Activated T-helper 2 cell treated with anti-CD3 and anti-CD28 coated beads, Interferon-gamma antibody, Interleukin-2, Interleukin-4, amounts not matched to agents 10 μg/mL and 5 μg/mL and 100 μg/mL, durations not matched to agents 14 hours and 24 hours and 36 hours (primary cell): ENCODE data around the gene ABCE1. TPM values are rescaled to one million over a fixed set of nuclear protein-coding genes. Genes with fewer than 3 reads are reported as not detected.

Experiments used
- DNase-seq: peaks from one replicate; pipeline ENCODE4 v3.0.0; 2021; ENCODE audit warnings: low spot score
- H3K27ac Mint-ChIP-seq: one replicate; pipeline ENCODE4 v1.8.0; 2021; ENCODE audit warnings: mixed read lengths
- H3K27me3 Mint-ChIP-seq: one replicate; pipeline ENCODE4 v1.8.0; 2021; ENCODE audit warnings: low read depth, mixed read lengths
- H3K36me3 Mint-ChIP-seq: one replicate; pipeline ENCODE4 v1.8.0; 2021; ENCODE audit warnings: low read depth, mixed read lengths
- H3K4me1 Mint-ChIP-seq: one replicate; pipeline ENCODE4 v1.8.0; 2021; ENCODE audit warnings: low read depth, mixed read lengths
- H3K4me3 Mint-ChIP-seq: one replicate; pipeline ENCODE4 v1.8.0; 2021; ENCODE audit warnings: low read depth, mild to moderate bottlenecking, moderate library complexity, mixed read lengths
- H3K9me3 Mint-ChIP-seq: one replicate; pipeline ENCODE4 v1.8.0; 2021; ENCODE audit warnings: mixed read lengths
- intact Hi-C: fragments of 100-400 bp; cut with micrococcal nuclease; formaldehyde crosslinking; loops from one replicate; pipeline ENCODE4 v1.15.1; 2023
- total RNA-seq: library from RNA; stranded (reverse); gene quantifications from 2 replicates; pipeline ENCODE4 v1.2.3, GENCODE V29; 2022

ABCE1 gene
- total RNA-seq, 1 donor from 2014 or later = 162 TPM

DNA sequence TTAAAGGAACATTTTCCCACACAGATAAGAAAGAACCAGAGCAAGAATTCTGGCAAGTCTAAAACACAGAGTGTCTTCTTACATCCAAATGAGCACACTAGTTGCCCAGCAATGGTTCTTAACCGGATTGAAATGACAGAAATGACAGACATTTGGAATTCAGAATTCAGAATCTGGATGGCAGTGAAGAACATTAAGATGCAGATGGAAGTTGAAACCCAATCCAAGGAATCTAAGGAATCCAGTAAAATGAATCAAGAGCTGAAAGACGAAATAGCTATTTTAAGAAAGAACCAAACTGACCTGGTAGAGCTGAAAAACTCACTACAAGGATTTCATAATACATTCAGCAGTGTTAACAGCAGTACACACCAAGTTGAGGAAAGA lies 21.6 kb upstream of the ABCE1 start:
- peaks cover 57% of the 10 kb centered on the region for H3K36me3 Mint-ChIP-seq
- peak overlapping the region; percentile 6 for H3K4me3 Mint-ChIP-seq

DNA sequence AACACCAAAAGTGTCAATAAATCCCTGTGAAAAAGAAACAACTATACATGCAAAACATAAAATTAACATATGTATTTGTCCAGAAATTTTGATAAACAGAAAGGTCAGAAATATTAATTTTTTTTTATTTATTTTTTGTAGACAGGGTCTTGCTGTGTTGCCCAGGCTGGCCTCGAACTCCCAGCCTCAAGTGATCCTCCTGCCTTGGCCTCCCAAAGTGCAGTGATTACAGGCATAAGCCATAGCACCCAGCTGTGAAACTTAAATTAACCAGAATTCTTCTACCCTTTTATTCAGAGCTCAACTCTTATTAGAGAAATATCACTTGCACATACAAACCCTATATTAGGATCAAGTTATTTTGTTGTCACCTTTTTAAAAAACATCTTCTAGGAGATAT lies 16.4 kb upstream of the ABCE1 start:
- no peaks in the 10 kb centered on the region for H3K27me3 Mint-ChIP-seq
- H3K9me3 Mint-ChIP-seq = peaks cover 16% of the 10 kb centered on the region
- H3K36me3 Mint-ChIP-seq = peaks cover 60% of the 10 kb centered on the region
- no peak overlapping the region for H3K4me3 Mint-ChIP-seq
- intact Hi-C loops = no loop called here
- DNase-seq = no peak
- peaks cover 21% of the 10 kb centered on the region for H3K4me1 Mint-ChIP-seq
- H3K27ac Mint-ChIP-seq = no peak overlapping the region

More for the DNA sequence above, 21.6 kb upstream of the ABCE1 start:
- H3K27me3 Mint-ChIP-seq = no peaks in the 10 kb centered on the region
- DNase-seq = no peak
- intact Hi-C loops = loop anchor here (1.0 kb wide), 1 partner anchor 22 kb away; the partner anchor contains the start of genes ABCE1 and ANAPC10
- H3K4me1 Mint-ChIP-seq = peaks cover 32% of the 10 kb centered on the region
- peak overlapping the region; percentile 40 for H3K27ac Mint-ChIP-seq
- peaks cover 16% of the 10 kb centered on the region for H3K9me3 Mint-ChIP-seq

DNA sequence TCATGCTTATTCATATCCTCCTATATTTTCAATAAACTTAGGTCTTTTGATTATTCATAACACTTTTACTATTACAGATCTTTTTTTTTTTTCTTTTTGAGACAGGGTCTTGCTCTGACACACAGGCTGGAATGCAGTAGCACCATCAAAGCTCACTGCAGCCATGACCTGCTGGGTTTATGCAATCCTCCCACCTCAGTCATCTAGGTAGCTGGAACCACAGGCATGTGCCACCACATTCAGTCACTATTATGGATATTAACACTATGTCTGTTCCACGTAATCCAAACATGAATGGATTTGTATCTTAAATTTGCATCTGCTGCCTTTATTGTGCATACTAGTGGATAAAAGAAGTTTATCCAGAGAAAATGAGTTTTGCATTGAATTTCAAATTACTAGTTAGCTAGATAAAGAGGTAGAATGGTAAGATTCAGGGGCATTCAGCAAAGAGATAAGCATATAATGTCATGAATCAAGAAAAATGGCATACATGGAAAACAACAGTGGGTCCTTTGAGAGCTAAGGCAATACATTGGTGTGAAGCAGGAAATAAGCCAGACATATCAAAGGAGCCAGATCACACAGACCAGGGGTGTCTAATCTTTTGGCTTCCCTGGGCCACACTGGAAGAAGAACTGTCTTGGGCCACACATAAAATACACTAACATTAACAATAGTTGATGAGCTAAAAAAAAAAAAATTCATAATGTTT lies 14.1 kb upstream of the ABCE1 start:
- Mint-ChIP-seq H3K36me3 (peaks cover 59% of the 10 kb centered on the region), H3K9me3 (no peaks in the 10 kb centered on the region), H3K27me3 (no peaks in the 10 kb centered on the region), H3K27ac (no peak overlapping the region), H3K4me3 (no peak overlapping the region), H3K4me1 (peaks cover 22% of the 10 kb centered on the region)
- DNase-seq = no peak
- intact Hi-C loops = no loop called here

DNA sequence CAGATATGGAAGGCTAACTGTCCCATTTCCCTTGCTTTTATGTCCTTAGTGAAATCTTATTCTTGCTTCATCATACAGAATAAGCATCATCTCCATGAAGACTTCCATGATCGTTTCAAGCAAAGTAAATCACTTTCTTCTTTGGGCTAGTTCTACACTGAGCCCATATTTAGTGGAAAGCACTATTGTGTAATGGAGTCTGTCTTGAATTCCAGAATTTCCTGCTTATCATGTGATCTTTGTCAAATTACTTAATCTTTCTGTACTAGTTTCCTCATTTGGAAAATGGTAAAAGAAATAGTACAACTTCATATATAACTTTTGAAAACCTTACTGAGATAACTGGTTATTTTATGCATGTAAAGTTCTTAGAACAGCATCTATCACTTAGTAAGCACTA lies 7.7 kb upstream of the ABCE1 start:
- Mint-ChIP-seq H3K4me3 (no peak overlapping the region), H3K27ac (no peak overlapping the region), H3K9me3 (peaks cover 17% of the 10 kb centered on the region), H3K27me3 (no peaks in the 10 kb centered on the region), H3K36me3 (peaks cover 84% of the 10 kb centered on the region), H3K4me1 (peaks cover 37% of the 10 kb centered on the region)
- no peak for DNase-seq
- intact Hi-C loops = loop anchor here (10.0 kb wide), 2 partner anchors 714 to 844 kb away; partner anchors contain the start of gene ZNF827

DNA sequence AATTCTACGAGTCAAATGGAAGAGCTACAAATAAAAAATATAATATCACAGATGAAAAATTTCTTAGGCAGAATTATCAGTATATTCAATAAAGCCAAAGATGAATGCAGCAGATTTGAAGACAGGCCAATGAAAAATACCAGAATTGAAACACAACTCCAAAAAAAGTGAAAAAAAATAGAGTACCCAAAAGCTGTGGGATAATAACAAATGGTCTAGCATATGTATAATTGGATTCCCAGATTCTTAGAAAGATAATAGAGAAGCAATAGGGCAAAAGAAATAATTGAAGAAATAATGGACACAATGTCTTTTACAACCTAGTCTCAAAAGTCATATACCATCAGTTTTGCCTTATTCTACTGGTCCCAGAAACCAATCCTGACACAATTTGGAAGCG lies 4.5 kb upstream of the ABCE1 start:
- H3K9me3 Mint-ChIP-seq = peaks cover 17% of the 10 kb centered on the region
- no peak overlapping the region for H3K27ac Mint-ChIP-seq
- H3K4me1 Mint-ChIP-seq = peaks cover 36% of the 10 kb centered on the region
- intact Hi-C loops = loop anchor here (10.0 kb wide), 2 partner anchors 711 to 841 kb away; partner anchors contain the start of gene ZNF827
- peaks cover 68% of the 10 kb centered on the region for H3K36me3 Mint-ChIP-seq
- DNase-seq = no peak
- no peak overlapping the region for H3K4me3 Mint-ChIP-seq
- no peaks in the 10 kb centered on the region for H3K27me3 Mint-ChIP-seq

DNA sequence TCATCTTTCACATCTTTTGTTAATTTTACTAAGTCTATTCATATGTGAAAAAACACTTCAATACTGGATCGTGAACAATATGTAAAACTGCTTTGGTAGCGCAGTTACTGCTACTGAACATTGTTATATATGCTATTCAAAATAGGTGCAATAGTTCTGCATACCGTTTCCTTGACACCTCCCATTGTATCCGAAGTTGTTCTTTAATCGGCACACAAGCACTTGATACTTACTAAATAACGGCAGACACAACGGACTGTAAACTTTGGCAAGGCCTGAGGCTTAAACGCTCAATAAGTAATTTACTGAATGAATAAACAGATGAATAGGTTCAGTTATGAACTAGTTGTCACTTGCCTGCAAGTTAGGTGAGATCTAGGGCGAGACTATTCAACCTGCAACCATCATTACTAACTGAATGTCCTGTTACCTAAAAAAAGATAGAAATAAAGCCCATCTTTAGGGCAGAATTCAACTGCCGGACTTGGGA lies 735 bp upstream of the ABCE1 start:
- H3K36me3 Mint-ChIP-seq = peaks cover 47% of the 10 kb centered on the region
- intact Hi-C loops = loop anchor here (10.0 kb wide), 2 partner anchors 707 to 837 kb away; partner anchors contain the start of gene ZNF827
- H3K27ac Mint-ChIP-seq = peak overlapping the region; percentile 99
- peaks cover 25% of the 10 kb centered on the region for H3K4me1 Mint-ChIP-seq
- H3K9me3 Mint-ChIP-seq = peaks cover 17% of the 10 kb centered on the region
- no peaks in the 10 kb centered on the region for H3K27me3 Mint-ChIP-seq
- peak overlapping the region; percentile 95 for H3K4me3 Mint-ChIP-seq
- DNase-seq = no peak

DNA sequence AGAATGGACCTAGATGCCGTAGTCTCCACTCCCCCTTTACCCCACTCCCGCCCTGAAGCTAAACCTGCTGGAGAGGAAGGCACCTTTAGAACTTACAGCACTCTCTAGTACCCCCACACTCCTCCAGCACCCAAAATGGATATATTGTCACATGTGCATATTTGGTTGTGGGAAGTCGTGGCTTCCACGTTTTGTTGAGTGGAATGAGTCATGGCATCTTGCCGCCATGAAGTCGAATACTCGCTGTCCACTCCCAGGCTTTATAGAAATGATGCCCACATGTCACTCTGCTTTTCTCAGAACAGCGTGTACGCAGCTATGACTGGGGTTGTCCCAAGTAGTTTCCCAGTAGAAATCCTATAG lies 545 bp downstream of the ABCE1 start:
- Mint-ChIP-seq H3K36me3 (peaks cover 38% of the 10 kb centered on the region), H3K4me1 (peaks cover 25% of the 10 kb centered on the region), H3K4me3 (peak overlapping the region; percentile 95), H3K27me3 (no peaks in the 10 kb centered on the region), H3K9me3 (peaks cover 12% of the 10 kb centered on the region), H3K27ac (peak overlapping the region; percentile 99)
- intact Hi-C loops = loop anchor here (1.0 to 10.0 kb wide), 9 partner anchors 22 to 1585 kb away; partner anchors contain the start of genes MMAA, OTUD4, SMARCA5 and ZNF827
- peak; percentile 37 for DNase-seq

DNA sequence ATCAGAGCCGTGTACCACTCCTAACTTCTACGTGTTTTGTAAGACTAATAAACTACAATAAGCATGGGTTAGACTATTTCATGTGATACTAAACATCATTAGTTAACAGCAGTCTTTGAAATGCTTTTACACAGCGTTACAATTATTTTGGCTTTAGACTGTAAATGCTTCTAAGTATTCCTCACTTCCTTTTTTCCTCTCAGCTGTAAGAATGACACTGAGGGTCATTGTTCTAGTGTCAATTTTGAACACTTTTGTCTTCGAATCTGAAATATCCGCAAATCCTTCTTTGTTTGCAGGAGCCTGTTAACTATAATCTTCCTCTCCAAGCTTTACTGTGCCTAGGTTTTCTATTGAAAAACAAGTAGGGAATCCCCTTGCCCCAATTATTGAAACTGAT lies 1.5 kb downstream of the ABCE1 start:
- Mint-ChIP-seq H3K36me3 (peaks cover 32% of the 10 kb centered on the region), H3K27ac (peak overlapping the region; percentile 65), H3K27me3 (no peaks in the 10 kb centered on the region), H3K9me3 (peaks cover 3% of the 10 kb centered on the region), H3K4me3 (peak overlapping the region; percentile 95), H3K4me1 (peaks cover 22% of the 10 kb centered on the region)
- DNase-seq = no peak
- intact Hi-C loops = loop anchor here (2.0 to 10.0 kb wide), 4 partner anchors 383 to 835 kb away; partner anchors contain the start of genes MMAA and ZNF827

DNA sequence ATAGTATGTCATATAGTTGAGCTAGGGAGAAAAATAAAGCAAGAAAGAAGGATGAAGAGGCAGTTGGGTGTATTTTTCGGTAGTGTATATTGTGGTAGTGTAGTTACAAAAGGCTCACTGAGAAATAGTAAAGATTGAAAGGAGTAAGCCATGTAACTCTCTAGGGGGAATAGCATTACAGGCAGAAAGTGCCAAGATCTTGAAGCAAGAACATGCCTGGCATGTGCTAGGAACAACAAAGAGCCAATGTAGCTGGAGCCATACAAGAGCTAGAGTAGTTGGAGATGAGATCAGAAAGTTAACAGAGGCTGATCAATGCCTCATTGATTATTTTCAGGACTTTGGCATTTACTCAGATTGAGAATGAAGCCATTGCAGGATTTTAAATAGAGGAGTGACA lies 3.0 kb downstream of the ABCE1 start:
- no peak overlapping the region for H3K27ac Mint-ChIP-seq
- no peaks in the 10 kb centered on the region for H3K27me3 Mint-ChIP-seq
- intact Hi-C loops = no loop called here
- H3K4me3 Mint-ChIP-seq = no peak overlapping the region
- DNase-seq = no peak
- peaks cover 27% of the 10 kb centered on the region for H3K36me3 Mint-ChIP-seq
- H3K4me1 Mint-ChIP-seq = peaks cover 16% of the 10 kb centered on the region
- no peaks in the 10 kb centered on the region for H3K9me3 Mint-ChIP-seq

DNA sequence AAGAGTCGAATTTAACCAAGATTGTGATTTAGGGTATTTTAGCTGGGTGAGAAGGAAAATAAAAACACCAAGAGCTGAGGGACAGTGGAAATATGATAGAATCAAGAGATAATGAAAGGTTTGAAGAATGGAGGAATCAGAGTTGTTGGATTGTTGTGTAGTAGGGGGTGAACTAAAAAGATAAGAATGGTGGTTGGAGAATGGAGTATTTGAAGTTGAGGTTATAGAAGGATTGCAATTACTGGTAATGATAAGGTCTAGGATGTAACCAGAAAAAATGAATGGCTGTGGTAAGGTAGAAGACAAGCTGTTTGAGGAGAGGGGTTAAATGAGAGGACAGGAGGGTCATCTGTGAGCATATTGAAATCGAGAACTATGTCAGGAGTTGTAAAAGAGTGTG lies 4.5 kb downstream of the ABCE1 start:
- no peak overlapping the region for H3K4me3 Mint-ChIP-seq
- peaks cover 11% of the 10 kb centered on the region for H3K4me1 Mint-ChIP-seq
- DNase-seq = no peak
- H3K27me3 Mint-ChIP-seq = no peaks in the 10 kb centered on the region
- H3K27ac Mint-ChIP-seq = no peak overlapping the region
- intact Hi-C loops = no loop called here
- H3K36me3 Mint-ChIP-seq = peaks cover 36% of the 10 kb centered on the region
- no peaks in the 10 kb centered on the region for H3K9me3 Mint-ChIP-seq

DNA sequence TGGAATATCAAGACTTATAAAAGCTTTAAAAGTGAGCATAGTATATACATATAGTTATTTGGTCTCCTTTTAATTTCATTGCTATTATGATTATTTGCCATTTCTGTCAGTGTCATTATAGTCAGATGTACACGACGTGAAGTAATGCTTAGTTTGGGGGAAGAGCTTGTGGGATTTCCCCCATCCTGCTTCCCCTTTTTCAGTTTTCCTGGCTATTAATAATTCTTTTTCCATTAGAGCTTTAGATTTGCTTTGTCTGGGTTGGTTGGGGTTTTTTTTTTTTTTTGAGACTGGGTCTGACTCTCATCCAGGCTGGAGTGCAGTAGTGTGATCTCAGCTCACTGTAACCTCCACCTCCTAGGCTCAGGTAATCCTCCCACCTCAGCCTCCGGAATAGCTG lies 5.4 kb downstream of the ABCE1 start:
- H3K36me3 Mint-ChIP-seq = peaks cover 40% of the 10 kb centered on the region

DNA sequence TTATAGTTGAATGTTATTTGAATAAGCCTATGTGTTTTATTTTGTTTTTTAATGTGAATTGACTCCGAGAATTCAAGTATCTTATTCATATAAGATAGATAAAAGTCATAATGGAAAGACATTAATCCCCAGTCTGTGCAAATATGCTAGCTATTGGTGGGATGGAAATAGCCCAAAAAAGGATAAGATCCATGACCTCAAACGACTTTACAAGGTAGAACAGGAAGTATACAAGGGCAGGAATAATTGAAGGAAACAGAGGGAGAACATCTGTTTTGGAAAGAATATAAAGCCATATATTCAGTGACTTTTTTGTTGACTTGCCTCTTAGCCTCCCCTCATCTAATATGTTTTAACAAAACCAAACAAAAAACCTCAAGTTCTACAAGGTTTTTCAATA lies 9.0 kb downstream of the ABCE1 start:
- H3K4me1 Mint-ChIP-seq = peaks cover 11% of the 10 kb centered on the region
- no peak overlapping the region for H3K27ac Mint-ChIP-seq
- H3K4me3 Mint-ChIP-seq = no peak overlapping the region
- intact Hi-C loops = no loop called here
- H3K27me3 Mint-ChIP-seq = no peaks in the 10 kb centered on the region
- peaks cover 56% of the 10 kb centered on the region for H3K36me3 Mint-ChIP-seq
- no peak for DNase-seq
- no peaks in the 10 kb centered on the region for H3K9me3 Mint-ChIP-seq

More for the DNA sequence above, 5.4 kb downstream of the ABCE1 start:
- no peak overlapping the region for H3K4me3 Mint-ChIP-seq
- DNase-seq = no peak
- no peaks in the 10 kb centered on the region for H3K27me3 Mint-ChIP-seq
- no peaks in the 10 kb centered on the region for H3K9me3 Mint-ChIP-seq
- intact Hi-C loops = no loop called here
- no peak overlapping the region for H3K27ac Mint-ChIP-seq
- peaks cover 11% of the 10 kb centered on the region for H3K4me1 Mint-ChIP-seq

DNA sequence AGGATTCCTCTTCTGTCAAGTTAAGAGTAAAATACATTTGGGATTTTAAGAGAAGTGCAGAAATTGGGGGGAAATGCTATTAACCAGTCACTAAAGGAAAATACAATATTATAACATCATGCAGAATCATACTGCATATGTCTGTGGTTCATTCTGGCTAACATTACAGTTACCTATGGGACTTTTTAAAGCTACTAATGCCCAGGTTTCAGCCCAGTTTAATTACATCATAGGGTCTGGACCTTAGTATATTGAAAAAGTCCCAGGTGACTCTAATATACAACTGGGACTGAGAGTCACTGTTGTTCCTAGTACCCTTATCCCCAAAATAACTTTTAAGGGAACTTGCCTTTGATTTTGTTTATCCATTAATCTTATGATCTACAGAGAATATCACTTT lies 10.0 kb downstream of the ABCE1 start:
- no peaks in the 10 kb centered on the region for H3K9me3 Mint-ChIP-seq
- H3K27me3 Mint-ChIP-seq = no peaks in the 10 kb centered on the region
- peak overlapping the region; percentile 21 for H3K27ac Mint-ChIP-seq
- H3K4me1 Mint-ChIP-seq = peaks cover 12% of the 10 kb centered on the region
- DNase-seq = no peak
- H3K4me3 Mint-ChIP-seq = no peak overlapping the region
- intact Hi-C loops = no loop called here
- peaks cover 66% of the 10 kb centered on the region for H3K36me3 Mint-ChIP-seq
